Measurements from ENCODE around the gene PARD3B.

DNA sequence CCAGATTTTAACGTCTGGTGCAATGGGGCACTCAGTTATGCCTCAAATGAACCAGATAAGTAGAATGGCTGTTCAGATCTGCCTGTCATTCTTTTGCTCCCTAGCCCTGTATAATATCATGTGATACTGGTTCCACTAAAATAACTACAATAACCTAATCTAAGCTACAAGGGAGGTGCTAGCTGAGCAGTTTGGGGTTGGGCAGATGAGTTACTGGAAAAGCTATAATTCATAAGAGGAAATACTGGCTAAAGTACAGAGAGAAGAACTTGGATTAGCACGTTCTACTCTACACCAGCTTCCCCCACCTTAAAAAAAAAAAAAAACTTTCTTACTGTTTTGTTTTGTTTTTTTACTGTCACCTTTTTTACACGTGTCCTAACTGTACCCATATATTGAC lies 953.7 kb downstream of the PARD3B start:
- TF ChIP-seq ZNF274 (IDR thresholded peaks at IDR 0.05; ENCODE audit: low read depth, low read length) (no peak), YY1 (IDR thresholded peaks at IDR 0.05; ENCODE audit: insufficient read depth, insufficient read length) (no peak)

Data from NT2/D1 (cell line).